Cortex of kidney (tissue), 1 donor: ENCODE measurements around the gene RHBDD2.
"Not testable (repeated sequence)": the region's sequence is repeated elsewhere in the genome, so short reads cannot be mapped to it uniquely, and the experiment has no call there.

Experiments used
- DNase-seq: peaks from one replicate; lab custom pipeline; 2025; lab: John Stamatoyannopoulos, UW

Gene RHBDD2

GRCh38 chr7:75866489-75867389, 12.1 kb upstream of the RHBDD2 start:
- no peak for DNase-seq

GRCh38 chr7:75867390-75867717, 11.5 kb upstream of the RHBDD2 start:
- no peak for DNase-seq

GRCh38 chr7:75868153-75868552, 10.7 kb upstream of the RHBDD2 start:
- DNase-seq, result no peak

- DNase-seq, result no peak
These were observed 9.0 kb upstream of the RHBDD2 start for GRCh38 chr7:75869776-75870379.

- DNase-seq, result no peak
These were observed 8.2 kb upstream of the RHBDD2 start for GRCh38 chr7:75870557-75871161.

DNA sequence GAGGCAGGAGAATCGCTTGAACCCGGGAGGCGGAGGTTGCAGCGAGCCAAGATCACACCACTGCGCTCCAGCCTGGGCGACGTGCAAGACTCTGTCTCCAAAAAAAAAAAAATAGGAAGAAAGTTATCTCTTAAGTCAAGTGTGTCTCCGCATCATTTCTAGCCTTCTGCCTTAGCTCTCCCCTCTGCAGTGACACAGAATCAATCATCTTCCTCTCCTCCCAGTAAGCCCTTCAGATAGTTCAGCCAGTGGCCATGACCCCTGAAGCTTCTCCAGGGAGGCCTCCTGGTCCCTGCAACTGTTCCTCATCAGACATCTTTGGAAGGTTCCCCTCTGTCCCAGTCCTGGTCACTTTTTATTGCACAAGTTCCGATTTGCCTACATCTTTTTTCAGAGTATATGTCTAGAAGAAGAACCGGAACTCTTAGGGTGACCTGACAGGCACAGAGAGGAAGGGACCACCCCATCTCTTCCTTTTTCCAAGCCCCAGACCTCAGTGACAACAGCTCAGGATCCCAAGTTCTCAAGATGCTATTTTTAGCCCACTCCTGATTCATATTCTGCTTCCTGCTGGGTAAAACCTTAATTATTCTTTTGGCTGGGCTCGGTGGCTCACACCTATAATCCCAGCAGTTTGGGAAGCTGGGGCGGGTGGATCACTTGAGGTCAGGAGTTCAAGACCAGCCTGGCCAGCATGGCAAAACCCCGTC, 6.6 kb upstream of the RHBDD2 start:
- DNase-seq, result no peak

DNA sequence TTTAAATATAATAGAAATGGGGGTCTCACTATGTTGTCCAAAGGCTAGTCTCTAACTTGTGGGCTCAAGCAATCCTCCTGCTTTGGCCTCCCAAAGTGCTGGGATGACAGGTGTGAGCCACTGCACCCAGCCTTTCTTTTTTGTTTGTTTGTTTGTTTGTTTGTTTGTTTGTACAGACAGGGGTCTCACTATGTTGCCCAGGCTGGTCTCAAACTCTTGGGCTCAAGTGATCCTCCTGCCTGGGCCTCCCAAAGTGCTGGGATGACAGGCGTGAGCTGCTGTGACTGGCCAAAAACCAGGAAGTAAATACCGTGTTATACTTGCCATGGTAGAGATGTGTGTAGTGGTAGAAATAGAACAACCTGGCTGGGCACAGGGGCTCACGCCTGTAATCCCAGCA, 4.7 kb upstream of the RHBDD2 start:
- DNase-seq, result not testable (repeated sequence)

DNA sequence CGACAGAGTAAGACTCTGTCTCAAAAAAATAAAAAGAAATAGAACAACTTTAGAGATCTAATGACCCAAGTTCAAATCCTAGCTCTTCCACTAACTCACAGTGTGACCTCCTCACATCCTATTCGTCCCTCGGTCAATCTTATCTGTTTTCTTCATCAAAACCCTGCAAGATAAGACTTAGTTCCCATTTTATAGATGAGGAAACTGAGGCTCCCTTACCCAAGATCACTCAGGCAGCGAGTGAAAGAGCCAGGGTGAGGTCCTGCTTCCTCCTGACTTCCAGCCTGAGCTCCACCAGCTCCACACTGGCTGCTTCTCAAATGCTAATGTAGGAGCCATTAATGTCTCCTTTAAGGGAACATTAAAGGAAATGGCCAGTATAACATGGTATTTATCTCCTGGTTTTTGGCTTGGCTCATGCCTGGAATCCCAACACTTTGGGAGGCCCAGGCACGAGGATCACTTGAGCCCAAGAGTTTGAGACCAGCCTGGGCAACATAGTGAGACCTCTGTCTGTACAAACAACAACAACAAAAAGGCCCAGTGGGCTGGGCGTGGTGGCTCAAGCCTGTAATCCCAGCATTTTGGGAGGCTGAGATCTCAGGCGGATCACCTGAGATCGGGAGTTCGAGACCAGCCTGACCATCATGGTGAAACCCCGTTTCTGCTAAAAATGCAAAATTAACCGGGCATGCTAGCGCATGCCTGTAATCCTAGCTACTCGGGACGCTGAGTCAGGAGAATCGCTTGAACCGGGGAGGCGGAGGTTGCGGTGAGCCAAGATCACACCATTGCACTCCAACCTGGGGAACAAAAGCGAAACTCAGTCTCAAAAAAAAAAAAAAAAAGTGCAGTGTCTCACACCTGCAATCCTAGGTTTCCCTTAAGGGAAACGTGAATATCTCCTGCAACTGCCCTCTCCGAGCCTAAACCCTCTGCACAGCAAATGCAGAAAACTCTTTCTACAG, 3.4 kb upstream of the RHBDD2 start:
- no peak for DNase-seq

DNA sequence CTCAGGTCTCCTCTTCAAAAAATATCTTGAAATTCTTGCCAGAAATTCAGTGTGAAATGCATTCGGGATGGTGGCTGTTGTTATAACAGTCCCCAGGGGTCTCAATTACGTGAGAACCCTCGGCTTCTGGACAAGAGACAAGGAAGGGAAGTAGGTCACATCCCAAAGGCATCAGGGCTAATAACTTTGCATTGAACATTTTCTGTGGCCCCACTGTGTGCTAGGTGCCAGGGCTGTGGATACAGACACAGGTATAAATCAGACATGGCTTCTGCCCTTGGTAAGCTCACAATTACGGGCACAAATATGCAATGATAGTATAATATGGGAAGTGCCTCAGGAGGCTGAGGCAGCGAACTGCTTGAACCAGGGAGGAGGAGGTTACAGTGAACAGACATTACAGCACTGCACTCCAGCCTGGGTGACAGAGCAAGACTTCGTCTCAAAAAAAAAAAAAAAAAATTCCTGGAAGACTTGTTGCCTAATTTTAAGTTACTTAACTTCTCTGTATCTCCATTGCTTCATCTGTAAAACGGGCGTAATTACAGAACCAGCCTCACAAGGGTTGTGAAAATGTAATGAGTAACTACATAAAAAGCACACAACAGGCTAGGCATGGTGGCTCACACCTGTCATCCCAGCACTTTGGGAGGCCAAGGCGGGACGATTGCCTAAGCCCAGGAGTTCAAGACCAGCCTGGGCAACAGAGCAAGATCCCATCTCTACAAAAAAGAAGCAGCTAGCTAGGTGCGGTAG, 2.5 kb upstream of the RHBDD2 start:
- no peak for DNase-seq

DNA sequence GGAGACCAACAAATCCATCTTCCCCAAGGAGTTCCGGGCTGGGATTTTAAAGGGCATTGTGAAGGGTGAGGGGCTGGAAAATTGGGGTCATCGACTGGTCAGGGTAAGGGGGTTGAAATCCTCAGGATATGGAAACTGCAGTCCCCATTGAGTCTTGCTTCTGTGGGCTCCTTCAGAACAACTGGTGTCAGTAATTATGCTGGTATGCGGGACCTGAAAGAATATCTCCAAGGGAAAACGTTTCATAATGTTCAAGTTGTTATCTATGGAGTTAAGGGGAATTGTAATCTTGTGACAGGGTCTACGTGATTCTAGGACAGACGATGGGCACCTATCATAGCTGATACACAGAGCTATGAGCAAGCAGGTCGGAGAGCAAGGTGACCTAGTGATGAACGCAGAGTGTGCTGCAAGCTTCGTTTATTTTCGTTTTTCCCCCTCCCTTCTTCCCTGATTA, 494 bp upstream of the RHBDD2 start:
- DNase-seq, result no peak

DNA sequence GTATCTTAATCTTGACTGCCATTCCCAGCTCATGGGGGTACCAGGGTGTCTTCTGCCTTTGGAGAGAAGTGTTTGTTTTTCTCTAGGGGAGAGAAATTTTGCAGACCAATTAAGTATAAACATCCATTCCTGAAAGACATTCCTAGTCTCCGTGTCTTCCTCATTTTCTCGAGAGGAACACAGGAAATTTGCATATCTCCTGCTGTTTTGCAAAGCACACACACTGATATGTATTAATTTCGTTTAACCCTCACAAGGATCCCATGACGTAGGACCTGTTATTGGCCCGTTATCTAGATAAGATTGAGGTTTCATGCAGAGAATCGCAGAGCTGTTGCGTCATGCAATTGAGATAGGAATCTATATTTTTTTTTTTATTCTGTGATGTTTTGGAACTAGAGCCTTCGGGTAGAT, 944 bp downstream of the RHBDD2 start:
- no peak for DNase-seq

DNA sequence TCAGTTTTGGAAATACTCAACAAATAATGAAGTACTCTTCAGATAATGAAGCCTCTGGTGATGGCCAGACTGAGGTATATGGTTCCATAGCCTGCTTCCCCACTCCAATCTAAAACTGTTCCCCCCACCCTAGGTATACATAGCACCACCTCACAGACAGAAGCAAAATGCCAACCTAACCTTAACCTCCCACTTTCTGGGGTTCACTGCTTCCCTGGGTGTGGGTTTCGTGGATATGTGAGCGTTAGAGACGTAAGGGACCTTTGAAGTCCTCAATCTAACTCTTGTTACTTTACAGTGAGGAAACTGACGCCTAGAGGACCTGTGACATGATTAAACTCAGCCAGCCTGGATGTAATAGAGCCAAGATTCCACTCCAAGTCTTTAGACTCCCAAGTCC, 1.4 kb downstream of the RHBDD2 start:
- DNase-seq, result no peak

DNA sequence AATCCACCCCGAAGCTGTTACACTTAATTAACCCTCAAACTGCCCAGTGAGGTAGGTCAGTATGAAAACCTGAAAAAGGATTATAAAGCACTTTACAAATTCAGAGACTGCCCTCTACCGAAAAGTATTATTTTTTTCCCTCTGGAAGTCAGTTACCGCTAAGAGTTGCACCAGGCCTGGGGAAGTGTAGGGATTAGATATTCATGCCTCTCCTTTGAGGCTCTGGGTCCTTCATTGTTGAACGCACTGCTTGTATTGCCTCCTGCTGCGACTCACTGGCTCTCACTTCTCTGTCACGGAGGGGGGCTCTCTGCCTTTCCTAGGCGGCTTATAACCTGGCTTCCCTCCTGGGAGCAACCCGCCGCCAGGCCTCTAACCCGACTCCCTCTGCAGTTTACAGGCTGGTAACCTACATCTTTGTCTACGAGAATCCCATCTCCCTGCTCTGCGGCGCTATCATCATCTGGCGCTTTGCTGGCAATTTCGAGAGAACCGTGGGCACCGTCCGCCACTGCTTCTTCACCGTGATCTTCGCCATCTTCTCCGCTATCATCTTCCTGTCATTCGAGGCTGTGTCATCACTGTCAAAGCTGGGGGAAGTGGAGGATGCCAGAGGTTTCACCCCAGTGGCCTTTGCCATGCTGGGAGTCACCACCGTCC, 2.7 kb downstream of the RHBDD2 start:
- no peak for DNase-seq

DNA sequence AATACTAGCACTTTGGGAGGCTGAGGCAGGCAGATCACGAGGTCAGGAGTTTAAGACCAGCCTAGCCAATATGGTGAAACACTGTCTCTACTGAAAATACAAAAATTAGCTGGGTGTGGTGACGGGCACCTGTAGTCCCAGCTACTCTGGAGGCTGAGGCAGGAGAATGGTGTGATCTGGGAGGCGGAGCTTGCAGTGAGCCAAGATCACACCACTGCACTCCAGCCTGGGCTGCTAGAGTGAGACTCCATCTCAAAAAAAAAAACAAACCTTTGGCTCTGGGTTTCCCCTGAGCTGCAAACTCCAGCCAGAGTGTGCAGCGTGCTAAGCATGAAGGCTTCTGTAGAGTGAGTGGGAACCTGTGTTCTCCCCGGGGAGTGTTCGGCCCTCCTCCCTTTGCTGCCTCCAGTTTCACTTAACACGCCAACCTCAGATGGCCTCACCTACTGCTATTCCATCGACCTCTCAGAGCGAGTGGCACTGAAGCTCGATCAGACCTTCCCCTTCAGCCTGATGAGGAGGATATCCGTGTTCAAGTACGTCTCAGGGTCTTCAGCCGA, 4.5 kb downstream of the RHBDD2 start:
- DNase-seq, result not testable (repeated sequence)

DNA sequence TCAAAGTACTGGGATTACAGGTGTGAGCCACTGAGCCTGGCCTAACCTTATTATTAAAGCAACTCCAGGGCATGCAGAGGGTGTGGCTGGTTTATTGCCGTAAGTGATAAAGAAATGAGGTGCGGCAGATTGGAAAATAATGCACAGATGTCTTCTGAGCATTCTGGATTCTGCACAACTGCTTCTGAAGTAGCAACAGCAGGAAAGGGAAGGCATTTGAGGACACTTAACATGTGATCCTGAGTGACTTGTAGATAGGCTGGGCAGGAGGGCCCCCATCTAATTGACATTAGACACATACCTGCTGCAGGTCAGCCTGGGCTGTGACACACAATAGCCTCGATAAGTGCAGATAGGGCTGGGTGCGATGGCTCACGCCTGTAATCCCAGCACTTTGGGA, 5.6 kb downstream of the RHBDD2 start:
- no peak for DNase-seq

- no peak for DNase-seq
These were observed 6.2 kb downstream of the RHBDD2 start for GRCh38 chr7:75885036-75885435.

DNA sequence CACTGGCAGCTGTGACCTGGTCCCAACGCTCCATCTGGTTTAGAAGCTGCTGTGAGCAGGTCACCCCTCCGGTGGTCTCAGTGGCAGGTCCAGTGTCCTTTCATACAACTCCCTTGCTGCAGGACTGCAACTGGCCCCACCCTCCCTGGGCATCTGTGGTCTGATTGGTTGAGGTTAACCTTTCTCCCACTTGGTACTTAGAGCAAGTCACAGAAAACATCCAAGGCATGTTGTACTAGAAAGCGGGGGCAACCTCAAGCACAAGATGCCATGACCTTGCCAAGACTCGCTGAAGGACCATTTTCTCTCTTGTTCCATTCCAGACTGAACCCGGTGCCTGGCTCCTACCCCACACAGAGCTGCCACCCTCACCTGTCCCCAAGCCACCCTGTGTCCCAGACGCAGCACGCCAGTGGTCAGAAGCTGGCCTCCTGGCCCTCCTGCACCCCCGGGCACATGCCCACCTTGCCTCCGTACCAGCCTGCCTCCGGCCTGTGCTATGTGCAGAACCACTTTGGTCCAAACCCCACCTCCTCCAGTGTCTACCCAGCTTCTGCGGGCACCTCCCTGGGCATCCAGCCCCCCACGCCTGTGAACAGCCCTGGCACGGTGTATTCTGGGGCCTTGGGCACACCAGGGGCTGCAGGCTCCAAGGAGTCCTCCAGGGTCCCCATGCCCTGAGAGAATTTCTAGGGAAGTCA, 9.0 kb downstream of the RHBDD2 start:
- no peak for DNase-seq

- DNase-seq, result no peak
These were observed 9.8 kb downstream of the RHBDD2 start for GRCh38 chr7:75888464-75889222.
